GM19043 (cell line): ENCODE data around the gene DEFB128.

ENCODE experiments used
- ATAC-seq: cut with Tn5 transposase; IDR thresholded peaks from one replicate; pipeline ENCODE4 v1.9.1; 2021; ENCODE audit warnings: low read depth; ENCODE audit not compliant: unreplicated experiment

Gene DEFB128

DNA sequence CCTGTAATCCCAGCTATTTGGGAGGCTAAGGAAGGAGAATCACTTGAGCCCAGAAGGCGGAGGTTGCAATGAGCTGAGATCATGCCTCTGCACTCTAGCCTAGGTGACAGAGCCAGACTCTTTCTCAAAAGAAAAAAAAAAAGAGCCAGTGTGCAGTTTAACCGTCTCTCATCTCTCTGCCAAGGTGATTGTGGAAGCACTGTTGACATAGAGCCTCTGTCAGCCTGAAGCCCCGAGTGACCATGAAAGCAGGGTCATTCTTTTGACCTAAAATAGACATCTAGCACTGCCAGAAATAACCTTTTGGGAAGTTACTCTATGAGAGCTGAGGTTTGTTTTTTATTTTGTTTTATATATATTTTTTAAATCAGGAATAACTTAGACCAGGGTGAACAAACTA is 24.9 kb downstream of the DEFB128 start:
- no peak for ATAC-seq

DNA sequence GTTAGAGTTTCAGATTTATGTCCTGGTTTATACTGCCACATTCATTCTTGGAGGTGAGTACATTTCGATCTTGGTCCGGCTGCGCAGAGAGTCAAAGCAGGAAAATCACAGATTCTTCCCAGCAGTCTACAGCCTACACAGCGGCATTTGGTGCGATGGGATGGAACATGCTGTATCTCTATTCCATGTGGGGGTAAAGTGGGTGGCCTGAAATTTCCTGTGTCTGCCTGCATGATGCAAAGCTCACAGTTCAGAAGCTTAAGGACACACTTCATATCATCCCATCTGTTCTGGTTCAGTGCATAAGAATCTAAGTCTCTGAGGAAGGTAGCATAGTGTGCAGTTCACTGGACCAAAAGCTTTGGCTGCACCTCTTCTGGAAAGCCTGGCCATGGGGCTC is 32.4 kb downstream of the DEFB128 start, which contains the start of gene DEFB127:
Gene DEFB127 (plus strand): TSS at position 301 of the 400 bp plus-strand sequence. CDS start 91 bp downstream, at position 392.
- no peak for ATAC-seq

DNA sequence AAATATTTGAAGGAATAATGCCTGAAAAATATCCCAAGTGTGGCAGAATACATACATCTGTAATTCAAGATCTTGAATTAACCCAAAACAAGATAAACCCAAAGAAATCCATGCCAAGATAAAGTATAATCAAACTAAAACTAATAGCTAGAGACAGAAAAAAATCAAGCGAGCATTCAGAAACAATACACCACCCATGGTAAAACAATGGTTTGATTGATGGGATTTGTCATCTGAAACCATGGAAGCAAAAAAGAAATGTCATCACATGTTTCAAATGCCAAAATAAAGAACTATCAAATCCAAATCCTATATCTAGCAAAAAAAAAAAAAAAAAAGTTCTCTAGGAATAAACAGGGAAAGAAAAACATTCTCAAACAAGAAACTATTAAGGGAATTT is 37.4 kb downstream of the DEFB128 start:
- no peak for ATAC-seq

DNA sequence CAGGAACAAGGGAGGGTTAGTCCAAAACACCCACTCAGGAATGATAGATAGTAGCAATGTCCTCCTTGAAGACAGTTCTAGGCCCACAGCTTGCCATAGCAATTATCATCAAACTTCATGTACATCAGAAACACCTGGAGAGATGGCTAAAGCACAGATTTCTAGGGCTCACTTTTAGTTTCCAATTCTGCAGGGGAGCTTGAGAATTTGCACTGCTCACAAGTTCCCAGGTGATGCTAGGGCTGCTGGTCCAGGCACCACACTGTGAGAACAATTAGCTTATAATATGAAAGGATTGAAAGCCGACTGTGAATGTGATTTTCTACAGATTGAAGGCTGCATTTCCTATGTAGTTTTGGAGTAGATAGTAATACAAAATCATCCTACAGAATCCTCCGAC is 43.6 kb downstream of the DEFB128 start:
- no peak for ATAC-seq

DNA sequence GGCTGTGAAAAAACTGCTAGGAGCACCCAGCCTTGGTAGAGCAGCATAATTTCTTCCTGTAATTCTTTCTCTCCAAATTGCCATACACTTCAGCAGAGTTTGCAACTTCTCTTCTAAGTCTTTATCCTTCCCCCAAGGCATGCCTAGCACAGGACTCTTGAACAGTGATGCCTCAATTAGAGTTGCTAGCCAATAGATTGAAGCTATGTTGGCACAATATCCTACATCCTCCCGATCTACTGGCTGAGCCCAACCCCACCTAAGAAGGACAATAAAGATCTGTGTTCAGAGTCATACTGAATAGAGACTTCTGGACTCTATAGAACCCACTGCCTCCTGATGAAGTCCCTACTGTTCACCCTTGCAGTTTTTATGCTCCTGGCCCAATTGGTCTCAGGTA is 47.2 kb downstream of the DEFB128 start, which contains the start of gene DEFB126:
Gene DEFB126 (plus strand): TSS at position 301 of the 400 bp plus-strand sequence. CDS start 39 bp downstream, at position 340.
- ATAC-seq: no peak
